ENCODE results near the gene SLC35F4. TPM values are rescaled to one million over a fixed set of nuclear protein-coding genes. Genes with fewer than 3 reads are reported as not detected.
"Not testable (repeated sequence)": the region's sequence is repeated elsewhere in the genome, so short reads cannot be mapped to it uniquely, and the experiment has no call there.

Gene SLC35F4
- total and polyA plus RNA-seq, 12 donors, result not detected

DNA sequence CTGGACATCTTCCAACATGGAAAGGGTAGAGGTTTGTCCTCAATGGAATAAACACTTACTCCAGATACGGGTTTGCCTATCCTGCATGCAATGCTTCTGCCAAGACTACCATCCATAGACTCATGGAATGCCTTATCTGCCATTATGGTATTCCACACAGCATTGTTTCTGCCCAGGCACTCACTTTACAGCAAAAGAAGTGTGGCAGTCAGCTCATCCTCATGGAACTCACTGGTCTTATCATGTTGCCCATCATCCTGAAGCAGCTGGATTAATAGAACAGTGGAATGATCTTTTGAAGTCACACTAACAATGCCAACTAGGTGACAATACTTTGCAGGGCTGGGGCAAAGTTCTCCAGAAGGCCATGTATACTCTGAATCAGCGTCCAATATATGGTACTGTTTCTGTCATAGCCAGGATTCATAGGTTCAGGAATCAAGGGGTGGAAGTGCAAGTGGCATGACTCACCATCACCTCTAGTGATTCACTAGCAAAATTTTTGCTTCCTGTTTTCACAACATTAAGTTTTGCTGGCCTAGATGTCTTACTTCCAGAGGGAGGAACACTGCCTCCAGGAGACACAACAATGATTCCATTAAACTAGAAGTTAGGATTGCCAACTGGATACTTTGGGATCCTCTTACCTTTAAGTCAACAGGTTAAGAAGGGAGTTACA is 140.4 kb downstream of the SLC35F4 start:
- no peak for ATAC-seq
- intact Hi-C loops (cut with DNase I), result no loop called here
- H3K36me3 ChIP-seq, result no peaks in the 10 kb centered on the region
- H3K4me1 ChIP-seq, result no peaks in the 10 kb centered on the region
- peaks cover 0 to 12% (median 0%) of the 10 kb centered on the region in 11 donors for H3K9me3 ChIP-seq
- no peak overlapping the region for H3K27ac ChIP-seq
- DNase-seq, result no peak
- WGBS, 2 donors, result 61 to 68% methylated on average over 2 of the region's 2 CpGs
- H3K27me3 ChIP-seq, result peaks cover 0 to 5% (median 0%) of the 10 kb centered on the region in 7 donors
- no peak overlapping the region for H3K4me3 ChIP-seq
- TF ChIP-seq, protein P1, sequence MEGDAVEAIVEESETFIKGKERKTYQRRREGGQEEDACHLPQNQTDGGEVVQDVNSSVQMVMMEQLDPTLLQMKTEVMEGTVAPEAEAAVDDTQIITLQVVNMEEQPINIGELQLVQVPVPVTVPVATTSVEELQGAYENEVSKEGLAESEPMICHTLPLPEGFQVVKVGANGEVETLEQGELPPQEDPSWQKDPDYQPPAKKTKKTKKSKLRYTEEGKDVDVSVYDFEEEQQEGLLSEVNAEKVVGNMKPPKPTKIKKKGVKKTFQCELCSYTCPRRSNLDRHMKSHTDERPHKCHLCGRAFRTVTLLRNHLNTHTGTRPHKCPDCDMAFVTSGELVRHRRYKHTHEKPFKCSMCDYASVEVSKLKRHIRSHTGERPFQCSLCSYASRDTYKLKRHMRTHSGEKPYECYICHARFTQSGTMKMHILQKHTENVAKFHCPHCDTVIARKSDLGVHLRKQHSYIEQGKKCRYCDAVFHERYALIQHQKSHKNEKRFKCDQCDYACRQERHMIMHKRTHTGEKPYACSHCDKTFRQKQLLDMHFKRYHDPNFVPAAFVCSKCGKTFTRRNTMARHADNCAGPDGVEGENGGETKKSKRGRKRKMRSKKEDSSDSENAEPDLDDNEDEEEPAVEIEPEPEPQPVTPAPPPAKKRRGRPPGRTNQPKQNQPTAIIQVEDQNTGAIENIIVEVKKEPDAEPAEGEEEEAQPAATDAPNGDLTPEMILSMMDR (IDR thresholded peaks at IDR 0.05), result no peak

DNA sequence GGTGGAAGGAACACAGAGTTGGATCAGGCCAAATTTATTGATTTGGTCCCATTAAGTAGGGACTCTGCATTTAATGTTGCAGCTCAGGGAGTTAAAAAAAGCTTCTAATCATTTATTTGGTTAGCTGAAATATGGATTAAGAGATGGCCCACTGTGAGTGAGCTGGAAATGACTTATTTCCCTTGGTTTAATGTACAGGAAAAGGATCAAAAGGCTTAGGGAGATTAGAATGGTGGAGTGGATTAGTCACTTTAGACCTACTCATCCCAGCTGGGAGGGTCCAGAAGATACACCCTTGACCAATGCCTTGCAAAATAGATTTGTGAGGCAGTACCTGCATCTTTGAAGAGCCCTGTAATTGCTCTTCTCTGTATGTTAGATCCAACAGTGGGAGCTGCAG is 143.8 kb downstream of the SLC35F4 start:
- H3K27ac ChIP-seq; intact Hi-C loops (cut with DNase I); ATAC-seq; DNase-seq; H3K36me3 ChIP-seq; H3K4me3 ChIP-seq; H3K27me3 ChIP-seq; H3K4me1 ChIP-seq: not testable (repeated sequence)
- peaks cover 0 to 21% (median 0%) of the 10 kb centered on the region in 11 donors for H3K9me3 ChIP-seq

DNA sequence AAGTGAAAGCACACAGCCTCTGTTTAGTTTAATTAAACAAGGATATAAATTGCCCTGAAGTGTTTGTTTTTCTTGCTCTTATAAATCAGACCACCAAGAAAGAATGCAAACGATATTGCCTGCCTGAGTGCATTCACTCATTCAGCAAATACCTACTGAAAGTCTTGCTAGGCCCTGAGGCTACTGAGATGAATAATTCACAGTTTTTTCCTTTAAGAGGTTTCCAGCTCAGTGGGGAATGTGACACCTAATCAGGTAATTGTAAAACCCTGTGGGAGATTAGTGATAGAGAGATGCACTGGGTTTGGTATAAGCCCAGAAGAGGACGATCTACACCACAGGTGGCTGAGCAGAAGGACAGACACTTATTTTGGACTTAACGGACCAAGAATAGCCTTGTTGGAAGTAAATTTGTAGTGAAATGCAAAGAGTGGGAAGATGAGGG is 151.4 kb downstream of the SLC35F4 start:
- H3K4me1 ChIP-seq, result no peaks in the 10 kb centered on the region
- no peak for DNase-seq
- 20 to 28% methylated on average over 3 of the region's 3 CpGs for WGBS, 2 donors
- H3K9me3 ChIP-seq, result peaks cover 0 to 24% (median 0%) of the 10 kb centered on the region in 11 donors
- ATAC-seq, result no peak
- H3K27ac ChIP-seq, result no peak overlapping the region
- H3K36me3 ChIP-seq, result no peaks in the 10 kb centered on the region
- intact Hi-C loops (cut with DNase I), result no loop called here
- no peak overlapping the region for H3K4me3 ChIP-seq
- TF ChIP-seq, protein P1 (IDR thresholded peaks at IDR 0.05), result no peak
- no peaks in the 10 kb centered on the region for H3K27me3 ChIP-seq

DNA sequence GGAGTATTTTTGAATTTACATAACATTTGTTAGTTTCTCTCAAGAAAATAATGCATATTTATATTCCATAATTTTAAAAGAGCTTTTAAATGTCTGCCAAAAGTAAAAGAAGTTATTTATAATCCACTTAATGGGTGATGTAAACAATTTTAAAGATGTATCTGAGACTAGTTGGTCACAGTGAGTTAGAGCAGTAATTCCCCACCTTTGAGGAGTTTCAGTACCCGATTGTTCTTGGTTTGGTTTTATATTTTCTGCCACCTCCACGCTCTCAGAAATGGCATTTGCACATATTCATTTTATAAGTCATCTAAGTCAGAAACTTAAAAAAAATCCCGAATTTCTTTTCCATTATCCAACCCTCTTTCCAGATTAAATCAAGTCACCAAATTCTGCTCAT is 153.2 kb downstream of the SLC35F4 start:
- Histone ChIP-seq H3K9me3 (peaks cover 0 to 21% (median 0%) of the 10 kb centered on the region in 11 donors), H3K4me1 (no peaks in the 10 kb centered on the region), H3K4me3 (no peak overlapping the region), H3K36me3 (no peaks in the 10 kb centered on the region), H3K27ac (no peak overlapping the region), H3K27me3 (no peaks in the 10 kb centered on the region)
- ATAC-seq (no peak), DNase-seq (no peak)
- TF ChIP-seq, protein P1 (IDR thresholded peaks at IDR 0.05), result no peak
- intact Hi-C loops (cut with DNase I), result no loop called here
- 78 to 81% methylated on average over 3 of the region's 3 CpGs for WGBS, 2 donors

DNA sequence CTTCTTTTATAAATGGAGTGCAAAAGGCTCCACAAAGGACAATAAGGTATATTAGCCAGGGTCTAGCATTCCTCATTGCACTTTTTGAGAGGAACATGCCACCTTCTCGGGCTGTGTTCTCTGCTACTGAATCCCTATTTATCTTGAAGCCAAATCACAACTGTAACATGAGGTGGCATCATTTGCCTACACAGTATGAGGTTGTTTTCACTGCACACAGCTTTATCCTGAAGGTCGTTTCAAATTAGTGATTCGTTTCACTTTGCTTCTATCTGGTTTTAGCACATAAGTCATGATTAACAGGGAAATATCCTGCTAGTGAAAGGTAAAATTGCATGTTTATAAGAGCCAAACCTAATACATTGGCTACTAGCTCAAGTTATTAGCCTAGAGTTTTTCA is 153.8 kb downstream of the SLC35F4 start:
- H3K27me3 ChIP-seq, result no peaks in the 10 kb centered on the region
- no peak for ATAC-seq
- TF ChIP-seq, protein P1 (IDR thresholded peaks at IDR 0.05), result no peak
- intact Hi-C loops (cut with DNase I), result no loop called here
- H3K36me3 ChIP-seq, result no peaks in the 10 kb centered on the region
- 28 to 48% methylated on average over 3 of the region's 3 CpGs for WGBS, 2 donors
- no peaks in the 10 kb centered on the region for H3K4me1 ChIP-seq
- peaks cover 0 to 21% (median 0%) of the 10 kb centered on the region in 11 donors for H3K9me3 ChIP-seq
- H3K27ac ChIP-seq, result no peak overlapping the region
- DNase-seq, result no peak
- no peak overlapping the region for H3K4me3 ChIP-seq

Measured in heart right ventricle (tissue), 16 donors.